RPMI7951 (cell line): Measurements from ENCODE around the gene FBXO30. TPM values are rescaled to one million over a fixed set of nuclear protein-coding genes. Genes with fewer than 3 reads are reported as not detected.

Source experiments
- DNase-seq: peaks from one replicate; pipeline ENCODE4 v3.0.0-alpha.2; 2012; ENCODE audit warnings: low read depth
- total RNA-seq: library from RNA; depleted of rRNA; stranded (reverse); fragments of >200 nt; shearing (Covaris generic); gene quantifications from 2 replicates; pipeline ENCODE4 v1.2.3, GENCODE V29; 2014; rRNA removed

Gene FBXO30, protein sequence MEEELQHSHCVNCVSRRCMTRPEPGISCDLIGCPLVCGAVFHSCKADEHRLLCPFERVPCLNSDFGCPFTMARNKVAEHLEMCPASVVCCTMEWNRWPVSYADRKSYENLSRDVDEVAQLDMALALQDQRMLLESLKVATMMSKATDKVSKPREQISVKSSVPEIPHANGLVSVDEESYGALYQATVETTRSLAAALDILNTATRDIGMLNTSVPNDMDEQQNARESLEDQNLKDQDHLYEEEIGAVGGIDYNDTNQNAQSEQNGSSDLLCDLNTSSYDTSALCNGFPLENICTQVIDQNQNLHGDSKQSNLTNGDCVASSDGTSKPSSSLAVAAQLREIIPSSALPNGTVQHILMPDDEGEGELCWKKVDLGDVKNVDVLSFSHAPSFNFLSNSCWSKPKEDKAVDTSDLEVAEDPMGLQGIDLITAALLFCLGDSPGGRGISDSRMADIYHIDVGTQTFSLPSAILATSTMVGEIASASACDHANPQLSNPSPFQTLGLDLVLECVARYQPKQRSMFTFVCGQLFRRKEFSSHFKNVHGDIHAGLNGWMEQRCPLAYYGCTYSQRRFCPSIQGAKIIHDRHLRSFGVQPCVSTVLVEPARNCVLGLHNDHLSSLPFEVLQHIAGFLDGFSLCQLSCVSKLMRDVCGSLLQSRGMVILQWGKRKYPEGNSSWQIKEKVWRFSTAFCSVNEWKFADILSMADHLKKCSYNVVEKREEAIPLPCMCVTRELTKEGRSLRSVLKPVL
- total RNA-seq: 9.2 and 12.1 TPM in 2 replicates

DNA sequence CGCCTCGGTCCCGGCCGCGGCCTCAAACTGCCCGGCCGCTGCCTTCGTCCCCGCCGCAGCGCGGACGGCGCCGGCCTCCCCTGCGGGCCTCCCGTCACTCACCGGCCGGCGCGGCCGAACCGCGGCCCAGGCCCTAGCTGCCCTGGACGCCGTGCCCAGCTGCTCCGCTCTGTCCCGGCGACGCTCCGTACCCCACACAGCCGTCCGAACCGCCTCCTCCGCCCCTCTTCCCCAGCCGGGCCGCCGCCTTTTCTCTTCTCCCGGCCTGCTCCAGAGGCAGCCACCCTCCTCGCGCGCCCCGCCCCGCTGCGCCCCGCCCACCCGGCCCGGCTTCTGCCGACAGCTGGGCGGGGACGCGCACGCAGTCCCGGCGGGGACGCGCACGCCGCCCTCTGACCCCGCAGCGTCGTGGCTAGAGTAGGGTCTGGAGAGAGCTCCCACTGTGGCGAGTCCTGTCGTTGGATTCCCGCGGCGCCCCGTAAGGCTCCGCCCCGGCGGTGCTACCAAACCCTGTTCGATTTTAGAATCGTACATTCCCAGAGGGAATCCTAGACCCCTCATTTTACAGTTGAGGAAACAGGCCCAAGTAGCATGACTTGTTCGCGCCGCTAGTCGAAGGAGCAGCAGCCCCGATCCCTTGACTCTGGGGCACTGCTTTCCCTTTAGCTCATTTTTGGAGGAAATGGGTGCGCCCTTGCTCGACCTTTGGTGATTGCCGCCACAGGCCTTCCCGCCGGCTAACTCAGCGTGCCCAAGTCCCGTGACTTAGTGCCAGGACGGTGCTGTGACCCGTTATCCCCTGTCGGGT lies at the start of gene FBXO30:
FBXO30 (minus strand) TSS at position 295 of the 808 bp plus-strand sequence. CDS start 8,390 bp downstream, outside the sequence.
- peak; percentile 87 for DNase-seq

- no peak for DNase-seq
Observed at GRCh38 chr6:145863988-145864616, 49.5 kb upstream of the FBXO30 start.

DNA sequence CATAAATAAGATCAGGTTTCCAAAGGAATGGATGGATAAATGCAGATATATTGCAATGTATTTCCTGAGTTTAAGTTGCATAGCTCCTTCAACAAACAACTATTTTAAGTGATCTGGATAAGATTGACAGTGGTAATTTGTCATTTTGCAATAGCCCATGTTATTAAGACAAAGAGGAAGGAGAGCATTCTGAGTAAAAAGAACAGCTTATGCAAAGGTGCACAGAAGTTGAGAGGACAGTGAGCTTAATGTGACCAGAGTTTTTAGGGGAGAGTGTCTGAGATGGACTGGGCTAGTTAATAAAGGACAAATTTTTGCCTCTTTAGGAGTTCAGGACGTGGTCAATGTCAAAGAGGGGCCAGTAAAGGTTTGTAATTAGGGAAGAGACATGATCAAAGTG lies 48.8 kb upstream of the FBXO30 start:
- DNase-seq: no peak

DNA sequence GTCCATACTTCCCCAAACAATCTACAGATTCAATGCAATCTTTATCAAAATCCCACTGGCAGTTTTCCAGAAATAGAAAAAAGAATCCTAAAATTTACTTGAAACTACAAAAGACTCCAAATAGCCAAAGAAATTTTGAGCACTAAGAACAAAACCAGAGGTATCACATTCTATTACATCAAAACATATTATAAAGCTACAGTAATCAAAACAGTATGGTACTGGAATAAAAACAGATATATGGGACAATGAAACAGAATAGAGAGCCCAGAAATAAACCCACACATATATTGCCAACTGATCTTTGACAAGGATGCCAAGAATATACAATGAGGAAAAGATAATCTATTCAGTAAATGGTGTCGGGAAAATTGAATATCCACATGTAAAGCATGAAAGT lies 46.0 kb upstream of the FBXO30 start:
- DNase-seq: no peak

DNA sequence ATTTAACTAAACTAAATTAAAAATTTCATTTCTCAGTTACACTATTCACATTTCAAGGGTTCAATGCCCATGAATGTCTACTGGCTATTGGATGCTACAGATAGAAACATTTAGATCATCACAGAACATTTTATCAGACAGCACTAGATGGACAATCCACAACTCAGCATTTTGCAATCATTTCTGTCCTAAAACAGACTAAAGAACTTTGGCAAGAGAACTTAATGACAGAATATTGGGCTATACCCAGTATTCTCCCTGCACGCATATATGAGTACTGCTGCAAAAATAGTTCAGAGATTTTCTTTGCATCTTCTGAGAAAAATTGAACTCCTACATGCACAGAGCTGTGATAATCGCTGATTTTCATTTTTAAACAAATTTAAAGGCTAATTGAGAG lies 36.1 kb upstream of the FBXO30 start:
- no peak for DNase-seq

- no peak for DNase-seq
Observed at GRCh38 chr6:145848541-145848940, 33.9 kb upstream of the FBXO30 start.

- DNase-seq: no peak
Observed at GRCh38 chr6:145845557-145845956, 31.0 kb upstream of the FBXO30 start.

DNA sequence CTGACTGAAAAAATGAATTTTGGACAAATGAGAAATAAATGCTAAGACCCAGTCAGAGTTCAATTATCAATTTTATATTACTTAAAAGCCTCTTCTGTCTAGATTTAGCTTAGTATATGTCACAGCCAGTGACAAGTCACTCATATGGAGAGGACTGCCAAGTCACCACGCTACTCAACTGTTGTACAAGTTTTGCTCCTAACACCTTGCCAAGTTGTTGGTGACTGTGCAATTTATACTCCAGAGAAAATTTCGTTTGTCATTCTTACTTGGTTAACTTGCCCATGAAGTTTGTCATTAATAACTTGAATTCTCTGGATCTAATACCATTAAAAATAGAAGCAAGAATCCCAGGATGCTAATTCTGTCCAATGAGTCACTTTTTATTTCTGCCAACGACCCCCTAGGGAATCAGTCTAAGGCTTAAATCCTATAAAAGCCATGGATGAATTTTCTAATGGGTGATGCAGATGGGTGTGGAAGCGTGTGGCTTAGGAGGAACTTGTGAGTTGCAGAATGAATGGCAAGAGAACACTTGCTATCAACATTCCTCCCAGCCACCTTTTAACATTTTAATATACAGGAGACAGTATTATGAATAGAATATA lies 30.4 kb upstream of the FBXO30 start:
- no peak for DNase-seq

GRCh38 chr6:145842693-145843546 lies 28.3 kb upstream of the FBXO30 start:
- DNase-seq: no peak

DNA sequence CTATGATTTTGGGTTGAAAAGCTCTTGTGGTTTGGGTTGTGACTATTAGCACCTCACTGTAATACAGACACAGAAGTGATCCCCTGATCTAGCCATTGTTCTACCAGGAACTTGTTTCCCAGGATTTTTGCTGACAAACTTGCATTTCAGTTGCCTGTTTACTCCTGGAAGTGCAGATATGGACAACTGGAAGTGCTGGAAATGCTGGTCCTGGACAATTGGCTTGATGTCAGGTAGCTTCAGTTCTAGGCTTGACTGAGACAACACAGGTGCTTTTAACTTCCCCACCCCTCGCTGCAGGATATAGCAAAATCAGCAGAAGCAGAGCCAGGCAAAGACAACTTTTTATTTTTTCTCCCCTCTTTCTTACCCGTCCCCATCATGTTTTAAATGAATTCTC lies 27.1 kb upstream of the FBXO30 start:
- DNase-seq: no peak

DNA sequence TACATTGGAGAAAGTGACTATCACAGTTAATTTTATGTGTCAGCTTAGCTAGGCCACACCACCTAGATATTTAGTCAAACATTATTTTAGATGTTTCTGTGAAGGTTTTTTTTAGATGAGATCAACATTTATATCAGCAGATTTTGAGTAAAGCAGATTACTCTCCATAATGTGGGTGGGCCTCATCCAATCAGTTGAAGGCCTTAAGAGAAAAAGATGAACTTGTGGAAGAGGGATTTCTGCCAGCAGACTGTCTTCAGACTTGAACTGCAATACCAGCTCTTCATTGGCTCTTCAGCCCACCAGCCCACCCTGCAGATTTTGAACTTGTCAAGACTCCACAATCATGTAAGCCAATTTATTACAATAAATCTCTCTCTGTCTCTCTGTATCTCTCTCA lies 25.1 kb upstream of the FBXO30 start:
- no peak for DNase-seq

DNA sequence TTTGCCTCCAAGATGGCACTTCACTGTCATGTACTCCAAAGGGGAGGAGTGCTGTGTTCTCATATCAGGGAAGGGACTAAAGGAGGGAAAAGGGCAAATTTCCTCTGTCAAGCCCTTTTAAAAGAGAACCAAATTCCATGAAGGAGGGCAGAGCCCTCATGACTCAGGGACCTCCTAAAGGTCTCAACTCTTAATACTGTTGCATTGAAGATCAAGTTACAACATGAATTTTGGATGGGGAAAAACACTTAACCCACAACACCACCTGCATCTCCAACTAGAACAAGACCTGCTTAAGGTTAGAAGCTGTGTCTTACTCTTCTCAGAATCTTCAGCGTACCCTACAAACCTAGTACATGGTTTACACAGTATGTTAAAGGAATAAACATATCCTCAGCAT lies 23.7 kb upstream of the FBXO30 start:
- DNase-seq: no peak

DNA sequence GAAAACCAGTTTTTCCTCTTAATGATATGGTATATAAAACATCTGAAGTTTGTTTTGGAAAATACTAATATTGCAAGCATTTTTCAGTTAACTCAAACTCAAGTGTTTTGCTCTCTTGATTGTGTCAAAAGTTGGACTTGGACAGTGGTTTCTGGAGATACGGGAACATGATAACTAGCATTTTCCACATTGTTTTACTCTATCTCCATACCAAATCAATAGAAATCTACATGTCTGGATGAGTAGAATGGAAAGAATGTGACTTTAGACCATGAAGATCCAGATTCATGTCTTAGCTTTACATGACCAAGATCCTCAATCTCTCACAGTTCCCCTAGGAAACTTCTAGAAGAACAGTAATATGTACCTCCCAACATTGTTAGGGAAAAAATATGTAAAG lies 22.2 kb upstream of the FBXO30 start:
- peak; percentile 9 for DNase-seq

GRCh38 chr6:145836170-145836569 lies 21.6 kb upstream of the FBXO30 start:
- DNase-seq: peak; percentile 61

DNA sequence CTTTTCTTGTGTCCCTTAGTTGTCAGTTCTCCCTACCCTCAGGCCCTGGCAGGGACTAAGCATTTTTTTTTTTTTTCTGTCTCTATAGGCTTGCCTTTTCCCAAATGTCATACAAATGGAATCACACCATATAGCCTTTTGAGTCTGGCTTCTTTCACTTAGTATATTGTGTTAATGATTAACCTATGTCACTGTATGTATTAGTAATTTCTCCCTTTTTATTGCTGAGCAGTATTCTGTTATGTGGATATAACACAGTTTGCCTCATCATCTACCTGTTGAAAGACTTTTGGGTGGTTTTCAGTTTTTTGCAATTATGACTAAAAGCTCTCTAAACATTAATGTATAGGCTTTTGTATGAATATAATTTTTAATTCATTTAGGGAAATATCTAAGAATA lies 16.0 kb upstream of the FBXO30 start:
- no peak for DNase-seq

- no peak for DNase-seq
Observed at GRCh38 chr6:145829950-145830349, 15.4 kb upstream of the FBXO30 start.

DNA sequence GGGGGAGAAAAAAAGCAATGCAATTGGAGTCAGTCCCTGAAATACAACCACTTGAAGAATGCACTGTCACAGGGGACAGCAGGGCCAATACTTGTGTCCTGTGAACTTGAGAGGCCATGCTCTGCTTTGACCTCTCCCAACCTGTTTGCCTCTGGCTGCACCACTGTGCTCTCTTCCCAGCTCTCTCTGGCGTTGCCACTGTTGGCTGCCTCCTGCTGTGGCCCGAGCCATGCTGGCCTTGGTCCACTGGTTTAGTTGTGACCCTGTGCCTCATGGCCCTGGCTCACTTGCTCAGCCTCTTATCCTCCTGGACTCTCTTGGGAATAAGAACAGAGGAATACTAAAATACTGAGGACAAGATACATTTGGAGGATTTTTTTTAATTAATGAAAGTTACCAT lies 14.5 kb upstream of the FBXO30 start:
- no peak for DNase-seq

DNA sequence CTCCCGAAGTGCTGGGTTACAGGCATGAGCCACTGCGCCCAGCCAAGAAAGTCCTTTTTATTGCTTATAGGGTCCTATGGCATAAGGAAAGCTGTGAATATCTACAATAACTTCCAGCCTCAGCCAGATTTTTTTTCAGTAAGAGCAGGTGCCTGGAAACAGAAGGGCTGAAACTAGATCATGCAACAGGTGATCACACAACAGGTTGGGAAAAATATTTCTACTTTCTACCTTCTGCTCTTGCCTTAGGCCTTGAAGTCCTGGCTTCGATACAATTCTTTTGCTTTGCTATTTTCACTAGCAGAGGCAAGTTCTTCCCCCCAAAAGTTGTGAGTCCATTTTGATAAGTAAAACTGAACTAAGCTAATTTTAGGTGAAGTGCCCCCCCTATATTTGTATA lies 9.7 kb upstream of the FBXO30 start:
- no peak for DNase-seq

DNA sequence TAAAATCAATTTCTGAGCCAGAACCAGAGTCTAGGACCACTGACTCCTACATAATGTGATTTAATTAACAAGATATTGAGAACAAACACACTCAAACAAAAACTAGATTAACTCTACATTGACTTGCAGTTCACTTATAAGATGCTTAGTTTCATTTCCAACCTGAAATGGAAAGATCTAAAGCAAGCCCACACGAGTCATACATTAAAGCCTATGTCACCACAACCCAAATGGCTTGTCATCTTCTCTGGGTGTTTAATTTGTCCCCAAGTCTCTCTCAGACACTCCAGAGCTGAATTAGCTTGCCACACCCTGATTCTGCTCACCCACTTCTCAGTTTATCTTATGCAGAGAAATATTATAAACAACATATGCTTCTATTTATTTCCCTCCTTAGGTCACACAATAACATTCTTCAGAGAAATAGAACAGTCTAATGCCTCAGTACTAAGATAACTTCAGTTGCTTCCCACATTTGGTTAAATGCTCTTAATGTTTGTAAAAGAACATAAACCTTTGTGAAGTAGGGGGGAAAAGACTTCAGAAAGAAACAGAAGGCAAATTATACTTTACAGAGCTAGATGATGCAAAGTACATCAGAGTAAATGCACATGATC lies 8.8 kb upstream of the FBXO30 start:
- DNase-seq: no peak

GRCh38 chr6:145822456-145822855 lies 7.9 kb upstream of the FBXO30 start:
- DNase-seq: no peak
